RPMI7951 (cell line): ENCODE measurements around the gene MANF. TPM values are rescaled to one million over a fixed set of nuclear protein-coding genes. Genes with fewer than 3 reads are reported as not detected.
A peak's percentile ranks its signal among the peaks of the same experiment; 100 is the strongest.

ENCODE experiments used
- DNase-seq: peaks from one replicate; pipeline ENCODE4 v3.0.0-alpha.2; 2012; ENCODE audit warnings: low read depth
- total RNA-seq: library from RNA; depleted of rRNA; stranded (reverse); fragments of >200 nt; shearing (Covaris generic); gene quantifications from 2 replicates; pipeline ENCODE4 v1.2.3, GENCODE V29; 2014; rRNA removed

The MANF gene
- total RNA-seq, 1 experiment from 2014 or later, result 200 TPM

DNA sequence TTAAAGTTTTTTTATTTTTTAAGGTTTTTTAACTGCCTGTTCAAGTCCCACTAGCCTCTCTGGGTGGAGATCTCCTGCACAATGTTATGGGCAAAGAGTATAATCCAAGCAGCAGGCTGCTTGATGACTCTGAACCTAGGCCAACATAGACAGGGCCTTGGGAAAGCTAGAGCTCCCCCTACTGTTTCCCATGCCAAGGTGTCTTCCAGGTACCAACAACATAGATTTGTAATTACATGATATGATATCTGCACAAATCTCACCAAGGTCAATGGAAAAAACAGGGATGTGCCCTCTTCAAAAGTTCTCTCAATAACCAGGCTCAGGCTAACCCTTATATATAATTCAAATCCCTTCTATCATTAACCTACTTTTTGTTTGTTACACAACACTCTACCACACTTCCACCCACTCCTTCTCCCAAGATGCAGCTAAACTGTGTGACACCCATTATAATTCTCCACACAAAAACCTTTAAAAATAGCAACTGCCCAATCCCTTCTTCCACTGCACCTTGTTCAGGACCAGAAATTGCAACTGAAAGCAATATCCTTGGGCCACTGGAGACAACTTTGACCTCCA, 49.7 kb downstream of the MANF start:
- peak; percentile 52 for DNase-seq

DNA sequence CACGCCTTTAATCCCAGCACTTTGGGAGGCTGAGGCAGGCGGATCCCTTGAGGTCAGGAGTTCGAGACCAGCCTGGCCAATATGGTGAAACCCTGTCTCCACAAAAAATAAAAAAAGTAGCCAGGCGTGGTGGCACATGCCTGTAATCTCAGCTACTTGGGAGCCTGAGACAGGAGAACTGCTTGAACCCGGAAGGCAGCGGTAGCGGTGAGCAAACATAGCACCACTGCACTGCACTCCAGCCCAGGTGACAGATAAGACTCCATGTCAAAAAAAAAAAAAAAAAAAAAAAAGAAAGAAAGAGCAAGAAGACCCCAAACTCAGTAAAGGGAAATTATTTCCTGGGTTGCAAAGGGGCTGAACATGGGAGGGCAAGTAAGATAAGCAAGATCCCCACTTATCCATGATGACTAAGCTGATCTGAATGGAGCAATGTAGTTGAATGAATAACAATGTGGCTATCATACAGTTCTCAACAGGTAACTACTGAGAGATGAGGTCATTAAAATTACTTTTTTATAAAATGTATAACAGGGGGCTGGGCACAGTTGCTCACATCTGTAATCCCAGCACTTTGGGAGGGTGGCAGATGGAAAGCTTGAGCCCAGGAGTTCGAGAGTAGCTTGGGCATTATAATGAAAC, 52.0 kb downstream of the MANF start:
- no peak for DNase-seq

Other genes with a start within 250 kb of the MANF start
- gene RBM15B, start 6.0 kb downstream of the MANF start, total RNA-seq, result 13.3 and 14.9 TPM in 2 replicates
- gene DCAF1, start 114.7 kb downstream of the MANF start, total RNA-seq, result 11.0 and 11.7 TPM in 2 replicates
- gene RAD54L2, start 153.4 kb downstream of the MANF start, total RNA-seq, result 6.5 and 7.0 TPM in 2 replicates